ENCODE measurements around the gene ITGA1. TPM values are rescaled to one million over a fixed set of nuclear protein-coding genes. Genes with fewer than 3 reads are reported as not detected.

ITGA1 gene
- total RNA-seq, 1 experiment from 2014 or later: 1.6 TPM

DNA sequence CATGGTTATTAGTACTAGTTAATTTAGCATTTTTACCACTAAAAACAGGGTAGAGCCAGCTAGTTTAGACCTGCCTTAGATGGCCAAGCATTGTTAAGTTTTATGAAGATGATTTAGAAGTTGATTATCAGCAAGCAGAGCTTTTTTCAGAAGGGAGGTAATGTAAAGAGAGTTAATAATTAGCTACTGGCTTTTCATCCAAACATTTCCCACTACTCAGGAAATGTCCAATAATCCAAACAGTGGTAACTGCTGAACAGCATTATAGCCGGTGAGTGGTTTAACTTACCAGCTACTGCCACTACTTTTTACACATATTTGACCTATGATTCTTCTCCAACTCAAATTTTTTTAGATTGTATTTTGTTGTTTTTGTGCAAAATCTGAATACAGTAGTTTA lies 1.7 kb downstream of the ITGA1 start:
- Histone ChIP-seq H3K27ac (ENCODE audit: low read length) (no peak overlapping the region), H3K36me3 (ENCODE audit: control insufficient read depth, insufficient read depth, low read length) (no peaks in the 10 kb centered on the region; the same call in 1 of the 2 replicates), H3K27me3 (ENCODE audit: control insufficient read depth, insufficient read depth, low read length) (peaks cover 23% of the 10 kb centered on the region), H3K4me3 (ENCODE audit: low read depth in 2 of 2, low read length in 2 of 2) (peak overlapping the region in 1 of 2 experiments; percentile 58; a peak in 1 of 4 replicates), H3K4me1 (ENCODE audit: control insufficient read depth, insufficient read depth, low read length) (peaks cover 5% of the 10 kb centered on the region; the same call in 1 of the 2 replicates), H3K9me3 (ENCODE audit: control insufficient read depth, insufficient read depth, low read depth, low read length) (no peaks in the 10 kb centered on the region)
- BruUV-seq (replicated peaks): no TSS peak
- ChIA-PET CTCF (no interaction called here), POLR2A (no interaction called here)
- TF ChIP-seq, protein P1, sequence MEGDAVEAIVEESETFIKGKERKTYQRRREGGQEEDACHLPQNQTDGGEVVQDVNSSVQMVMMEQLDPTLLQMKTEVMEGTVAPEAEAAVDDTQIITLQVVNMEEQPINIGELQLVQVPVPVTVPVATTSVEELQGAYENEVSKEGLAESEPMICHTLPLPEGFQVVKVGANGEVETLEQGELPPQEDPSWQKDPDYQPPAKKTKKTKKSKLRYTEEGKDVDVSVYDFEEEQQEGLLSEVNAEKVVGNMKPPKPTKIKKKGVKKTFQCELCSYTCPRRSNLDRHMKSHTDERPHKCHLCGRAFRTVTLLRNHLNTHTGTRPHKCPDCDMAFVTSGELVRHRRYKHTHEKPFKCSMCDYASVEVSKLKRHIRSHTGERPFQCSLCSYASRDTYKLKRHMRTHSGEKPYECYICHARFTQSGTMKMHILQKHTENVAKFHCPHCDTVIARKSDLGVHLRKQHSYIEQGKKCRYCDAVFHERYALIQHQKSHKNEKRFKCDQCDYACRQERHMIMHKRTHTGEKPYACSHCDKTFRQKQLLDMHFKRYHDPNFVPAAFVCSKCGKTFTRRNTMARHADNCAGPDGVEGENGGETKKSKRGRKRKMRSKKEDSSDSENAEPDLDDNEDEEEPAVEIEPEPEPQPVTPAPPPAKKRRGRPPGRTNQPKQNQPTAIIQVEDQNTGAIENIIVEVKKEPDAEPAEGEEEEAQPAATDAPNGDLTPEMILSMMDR (IDR thresholded peaks at IDR 0.05): no peak
- TF ChIP-seq TCF7L2 (IDR thresholded peaks at IDR 0.05; ENCODE audit: low read depth, low read length) (no peak), POLR2AphosphoS5 (IDR thresholded peaks at IDR 0.05; ENCODE audit: low read depth, low read length) (no peak), SIN3A (IDR thresholded peaks at IDR 0.05; ENCODE audit: borderline replicate concordance, insufficient read depth, low read depth, low read length) (no peak)
- TF ChIP-seq, protein P2, sequence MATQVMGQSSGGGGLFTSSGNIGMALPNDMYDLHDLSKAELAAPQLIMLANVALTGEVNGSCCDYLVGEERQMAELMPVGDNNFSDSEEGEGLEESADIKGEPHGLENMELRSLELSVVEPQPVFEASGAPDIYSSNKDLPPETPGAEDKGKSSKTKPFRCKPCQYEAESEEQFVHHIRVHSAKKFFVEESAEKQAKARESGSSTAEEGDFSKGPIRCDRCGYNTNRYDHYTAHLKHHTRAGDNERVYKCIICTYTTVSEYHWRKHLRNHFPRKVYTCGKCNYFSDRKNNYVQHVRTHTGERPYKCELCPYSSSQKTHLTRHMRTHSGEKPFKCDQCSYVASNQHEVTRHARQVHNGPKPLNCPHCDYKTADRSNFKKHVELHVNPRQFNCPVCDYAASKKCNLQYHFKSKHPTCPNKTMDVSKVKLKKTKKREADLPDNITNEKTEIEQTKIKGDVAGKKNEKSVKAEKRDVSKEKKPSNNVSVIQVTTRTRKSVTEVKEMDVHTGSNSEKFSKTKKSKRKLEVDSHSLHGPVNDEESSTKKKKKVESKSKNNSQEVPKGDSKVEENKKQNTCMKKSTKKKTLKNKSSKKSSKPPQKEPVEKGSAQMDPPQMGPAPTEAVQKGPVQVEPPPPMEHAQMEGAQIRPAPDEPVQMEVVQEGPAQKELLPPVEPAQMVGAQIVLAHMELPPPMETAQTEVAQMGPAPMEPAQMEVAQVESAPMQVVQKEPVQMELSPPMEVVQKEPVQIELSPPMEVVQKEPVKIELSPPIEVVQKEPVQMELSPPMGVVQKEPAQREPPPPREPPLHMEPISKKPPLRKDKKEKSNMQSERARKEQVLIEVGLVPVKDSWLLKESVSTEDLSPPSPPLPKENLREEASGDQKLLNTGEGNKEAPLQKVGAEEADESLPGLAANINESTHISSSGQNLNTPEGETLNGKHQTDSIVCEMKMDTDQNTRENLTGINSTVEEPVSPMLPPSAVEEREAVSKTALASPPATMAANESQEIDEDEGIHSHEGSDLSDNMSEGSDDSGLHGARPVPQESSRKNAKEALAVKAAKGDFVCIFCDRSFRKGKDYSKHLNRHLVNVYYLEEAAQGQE (IDR thresholded peaks at IDR 0.05; ENCODE audit: insufficient read depth in 1 of 2, low read depth in 2 of 2, low read length in 1 of 2): no peak
- DNase-seq (ENCODE audit: low read depth, low spot score) (no peak), ATAC-seq (no peak)
- in situ Hi-C loops (cut with HindIII; ENCODE audit: low pct_unique_long_range_greater_than_20kb, low sequenced_read_pairs) (no loop called here), intact Hi-C loops (cut with micrococcal nuclease; ENCODE audit: unreplicated experiment) (loop anchor here (5.0 to 10.0 kb wide), 2 partner anchors 128 to 325 kb away; no protein-coding TSS in a partner anchor)

DNA sequence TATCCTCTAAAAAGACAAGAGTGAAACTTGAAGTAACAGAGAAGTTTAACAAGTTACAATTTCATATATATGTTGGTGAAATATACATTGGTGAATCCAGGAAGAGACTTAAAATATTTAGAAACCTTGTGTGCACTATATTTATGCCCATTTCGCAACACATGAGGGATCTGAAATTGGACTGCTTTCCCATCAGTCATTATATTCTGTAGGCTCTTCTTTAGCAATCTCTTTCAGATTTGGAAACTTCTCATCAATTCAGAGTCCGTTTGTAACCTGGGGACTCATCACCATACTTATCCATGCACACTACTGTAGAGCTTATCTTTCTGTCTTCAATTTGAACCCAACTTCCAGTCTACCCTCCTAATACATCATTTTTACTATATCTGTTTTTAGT lies 2.1 kb downstream of the ITGA1 start:
- Histone ChIP-seq H3K4me1 (ENCODE audit: control insufficient read depth, insufficient read depth, low read length) (peaks cover 5% of the 10 kb centered on the region; the same call in 1 of the 2 replicates), H3K4me3 (ENCODE audit: low read depth in 2 of 2, low read length in 2 of 2) (no peak overlapping the region), H3K36me3 (ENCODE audit: control insufficient read depth, insufficient read depth, low read length) (no peaks in the 10 kb centered on the region; the same call in 1 of the 2 replicates), H3K27me3 (ENCODE audit: control insufficient read depth, insufficient read depth, low read length) (peaks cover 23% of the 10 kb centered on the region), H3K27ac (ENCODE audit: low read length) (no peak overlapping the region), H3K9me3 (ENCODE audit: control insufficient read depth, insufficient read depth, low read depth, low read length) (no peaks in the 10 kb centered on the region)
- CTCF ChIA-PET: no interaction called here
- intact Hi-C loops (cut with micrococcal nuclease; ENCODE audit: unreplicated experiment): loop anchor here (5.0 to 10.0 kb wide), 2 partner anchors 127 to 325 kb away; no protein-coding TSS in a partner anchor
- TF ChIP-seq, protein P1 (IDR thresholded peaks at IDR 0.05): no peak
- POLR2A ChIA-PET: no interaction called here
- DNase-seq (ENCODE audit: low read depth, low spot score) (no peak), ATAC-seq (no peak)
- in situ Hi-C loops (cut with HindIII; ENCODE audit: low pct_unique_long_range_greater_than_20kb, low sequenced_read_pairs): no loop called here
- no TSS peak for BruUV-seq (replicated peaks)

All from Panc1 (cell line).